HG03378 (cell line): ENCODE measurements around the gene MARCO.

ENCODE experiments used
- ATAC-seq: cut with Tn5 transposase; IDR thresholded peaks from one replicate; pipeline ENCODE4 v1.9.1; 2021; ENCODE audit warnings: mild to moderate bottlenecking, moderate library complexity; ENCODE audit not compliant: unreplicated experiment

Gene MARCO

GRCh38 chr2:118942031-118942430 lies at the start of gene MARCO:
TSS of gene MARCO (plus strand) at chr2:118942194. CDS start at chr2:118942301, 107 bp downstream.
- ATAC-seq: no peak

DNA sequence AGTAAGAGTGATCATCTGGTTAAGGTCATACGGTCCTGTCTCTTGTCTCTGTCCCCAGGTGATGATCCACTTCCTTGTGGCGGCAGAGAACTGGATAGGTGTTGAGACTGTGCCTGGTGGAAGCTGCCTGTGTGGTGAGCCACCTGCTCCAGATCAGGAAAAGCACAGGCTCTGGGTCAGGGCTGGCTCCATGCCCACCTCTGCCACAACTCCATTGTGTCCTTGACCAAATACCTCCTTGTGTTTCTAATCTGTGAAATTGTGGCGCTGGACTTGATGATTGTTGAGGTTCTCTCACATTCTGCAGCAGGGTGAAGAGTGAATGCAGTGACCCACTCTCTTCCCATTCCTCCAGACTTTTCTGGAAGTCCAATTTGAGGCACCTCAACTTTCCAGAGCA lies 48.9 kb upstream of the MARCO start:
- no peak for ATAC-seq

GRCh38 chr2:118902266-118903028 lies 39.5 kb upstream of the MARCO start:
- no peak for ATAC-seq

GRCh38 chr2:118903029-118903351 lies 39.0 kb upstream of the MARCO start:
- ATAC-seq: no peak

DNA sequence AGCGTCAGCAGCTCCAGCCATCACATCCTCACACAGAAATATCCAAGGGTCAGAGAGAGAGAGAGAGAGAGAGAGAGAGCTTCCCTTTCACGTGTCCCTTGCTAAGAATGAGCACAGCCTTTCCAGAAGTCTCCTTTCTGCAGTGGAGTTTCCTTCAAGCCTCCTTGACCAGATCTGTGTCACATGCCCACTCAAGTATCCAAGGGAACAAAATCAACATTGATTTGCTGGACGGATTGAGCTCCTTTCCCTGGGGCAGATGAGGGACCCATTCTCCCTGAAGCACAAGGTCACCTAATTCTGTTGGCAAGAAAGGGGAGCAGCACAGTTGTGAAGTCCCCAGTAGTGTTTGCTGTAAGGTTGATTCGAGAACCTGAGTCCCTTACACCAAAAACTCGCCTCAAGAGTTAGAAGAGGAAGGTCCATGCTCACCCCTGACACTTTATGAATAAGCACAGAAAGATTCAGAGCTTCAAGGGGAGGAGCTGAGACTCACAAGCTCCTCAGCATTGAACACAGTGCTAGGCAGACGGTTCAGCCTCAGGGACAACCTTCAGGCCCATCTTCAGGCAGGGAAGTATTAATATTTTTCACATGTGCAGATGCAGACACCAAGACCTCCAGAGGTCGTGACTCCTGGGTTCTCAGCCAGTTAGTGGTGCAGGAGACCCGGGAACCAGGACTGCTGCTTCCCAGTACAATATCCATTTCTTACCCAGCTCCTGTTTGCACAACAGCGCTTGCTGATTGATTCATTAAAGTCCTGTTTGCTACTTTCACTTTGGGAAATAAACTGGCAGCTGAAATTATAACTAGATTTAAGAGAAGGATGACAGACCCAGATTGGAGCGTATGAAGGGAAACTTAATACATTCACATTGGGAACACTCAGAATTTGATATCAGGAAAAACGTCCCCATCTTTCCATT lies 38.2 kb upstream of the MARCO start:
- no peak for ATAC-seq

DNA sequence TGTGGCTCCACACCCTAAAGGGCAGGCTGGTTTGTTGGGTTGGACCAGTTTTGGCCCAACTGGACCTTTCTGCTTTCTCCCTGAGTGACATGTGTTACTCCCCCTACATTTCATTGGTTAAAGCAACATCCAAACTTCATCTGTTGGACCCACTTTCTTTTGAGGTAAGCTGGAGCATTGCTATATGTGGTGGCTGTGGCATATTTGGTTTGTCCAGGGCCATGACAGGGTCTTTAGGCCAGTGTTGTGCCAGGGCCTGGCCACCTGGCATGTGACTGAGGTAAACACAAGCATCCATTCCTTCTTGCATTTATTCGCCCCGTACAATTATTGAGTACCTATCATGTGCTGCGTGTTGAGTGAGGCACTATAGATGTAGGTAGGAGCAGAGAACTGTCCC lies 36.8 kb upstream of the MARCO start:
- ATAC-seq: no peak

DNA sequence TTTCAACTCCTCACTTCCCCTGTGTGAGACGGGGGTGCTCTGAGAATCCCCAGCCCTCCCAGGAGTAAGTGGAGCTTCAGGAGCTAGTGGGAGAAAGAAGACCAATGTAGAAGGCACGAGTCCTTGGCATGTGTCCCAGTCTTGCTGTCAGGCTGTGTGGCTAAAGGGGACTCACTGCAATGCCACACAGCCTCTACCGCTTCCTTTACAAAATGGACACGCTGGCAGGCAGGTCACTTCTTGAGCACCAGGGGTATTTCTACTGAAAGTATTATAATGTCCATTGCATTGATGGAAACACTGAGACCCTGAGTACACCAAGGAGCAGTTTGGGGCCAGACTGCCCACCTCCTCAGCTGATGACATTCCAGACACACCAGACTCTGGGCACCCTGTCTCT lies 35.8 kb upstream of the MARCO start:
- no peak for ATAC-seq

DNA sequence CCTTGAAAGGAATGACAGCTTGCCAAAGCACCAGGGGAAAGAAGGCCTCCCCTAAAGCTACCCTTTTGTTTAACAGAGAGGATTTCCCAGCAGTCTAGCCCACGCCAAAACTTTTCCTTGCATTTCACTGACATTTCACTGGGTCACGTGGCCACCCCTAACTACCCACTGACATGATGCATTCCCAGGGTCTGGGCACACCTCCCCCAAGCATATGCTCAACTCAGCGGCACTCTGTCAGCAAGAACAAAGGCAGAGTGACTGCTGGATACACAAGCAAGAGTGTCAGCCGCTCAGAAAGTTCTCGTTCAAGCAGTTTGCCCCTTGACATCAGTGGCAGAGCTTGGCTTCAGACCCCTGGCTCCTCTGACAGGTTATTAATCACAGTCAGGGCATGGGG lies 34.2 kb upstream of the MARCO start:
- ATAC-seq: no peak

- no peak for ATAC-seq
Measured at GRCh38 chr2:118909191-118909590, 32.8 kb upstream of the MARCO start.

GRCh38 chr2:118911166-118911856 lies 30.7 kb upstream of the MARCO start:
- ATAC-seq: no peak

- no peak for ATAC-seq
Measured at GRCh38 chr2:118911936-118912335, 30.1 kb upstream of the MARCO start.

DNA sequence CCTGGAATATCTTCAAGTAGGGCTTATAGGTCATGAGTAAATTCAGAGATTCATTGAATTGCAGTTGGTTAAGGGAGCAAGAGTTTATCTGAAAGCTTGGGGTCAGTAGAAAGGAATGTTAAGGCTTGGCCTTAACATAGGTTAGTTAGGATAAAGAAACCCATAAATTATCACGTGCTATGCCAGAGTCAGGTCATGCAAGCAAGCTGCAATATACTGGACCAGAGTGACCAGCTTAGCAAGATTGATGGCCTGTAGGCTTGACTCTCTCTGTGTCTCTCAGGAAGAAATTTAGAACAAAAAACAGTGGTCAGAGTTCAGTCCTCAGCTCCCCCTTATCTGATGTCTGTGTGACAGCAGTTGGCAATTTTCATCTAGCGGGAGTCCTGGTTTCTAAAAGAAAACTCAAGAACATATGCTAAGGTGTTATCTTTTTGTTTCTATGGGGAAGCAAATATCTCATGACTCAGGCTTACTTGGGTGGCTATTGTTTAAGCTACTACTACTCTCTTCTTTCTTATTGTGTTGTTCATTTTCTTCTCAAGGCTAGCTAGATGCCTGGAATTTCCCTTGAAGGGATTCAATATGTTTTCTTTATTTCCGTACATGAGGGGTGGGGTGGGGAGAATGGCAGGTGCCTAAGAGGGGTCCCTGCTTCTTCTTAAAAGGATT lies 28.7 kb upstream of the MARCO start:
- ATAC-seq: no peak

- ATAC-seq: no peak
Measured at GRCh38 chr2:118913803-118914645, 28.0 kb upstream of the MARCO start.

DNA sequence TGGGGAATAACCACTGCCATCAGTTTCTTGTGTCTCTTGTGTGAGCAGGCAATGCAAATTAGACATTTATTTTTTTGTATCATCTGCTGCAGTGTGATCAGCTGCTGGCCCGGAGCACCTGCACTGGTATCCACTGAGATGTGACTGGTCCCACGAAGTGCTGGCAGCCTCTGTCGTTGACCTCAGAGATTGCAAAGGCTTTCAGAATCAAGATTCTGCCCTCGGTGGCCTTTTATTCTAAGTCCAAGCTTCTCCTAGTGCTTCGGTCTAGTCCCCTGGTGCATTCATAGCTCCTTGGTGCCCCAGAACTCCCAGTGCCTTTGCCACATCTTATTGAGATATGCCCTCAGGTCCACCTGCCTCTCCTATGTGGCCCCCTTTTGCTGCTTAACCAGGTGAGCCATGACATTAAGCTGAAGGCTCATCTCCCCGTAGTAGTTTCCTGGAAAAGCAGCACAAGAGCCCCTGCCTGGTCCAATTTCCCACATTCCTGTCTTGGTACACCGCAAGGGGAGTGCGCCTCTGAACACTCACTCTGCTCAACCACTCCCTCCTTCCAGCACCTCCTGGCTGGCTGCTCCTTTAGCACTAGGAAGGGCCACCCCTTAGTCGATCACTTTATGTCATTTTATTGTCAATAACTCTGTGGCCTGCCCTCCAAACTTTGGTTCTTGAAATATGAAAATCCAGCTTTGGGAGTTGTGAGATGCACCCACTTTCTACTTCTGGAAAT lies 27.1 kb upstream of the MARCO start:
- no peak for ATAC-seq

GRCh38 chr2:118918017-118918416 lies 24.0 kb upstream of the MARCO start:
- ATAC-seq: no peak

GRCh38 chr2:118921646-118922045 lies 20.3 kb upstream of the MARCO start:
- no peak for ATAC-seq

DNA sequence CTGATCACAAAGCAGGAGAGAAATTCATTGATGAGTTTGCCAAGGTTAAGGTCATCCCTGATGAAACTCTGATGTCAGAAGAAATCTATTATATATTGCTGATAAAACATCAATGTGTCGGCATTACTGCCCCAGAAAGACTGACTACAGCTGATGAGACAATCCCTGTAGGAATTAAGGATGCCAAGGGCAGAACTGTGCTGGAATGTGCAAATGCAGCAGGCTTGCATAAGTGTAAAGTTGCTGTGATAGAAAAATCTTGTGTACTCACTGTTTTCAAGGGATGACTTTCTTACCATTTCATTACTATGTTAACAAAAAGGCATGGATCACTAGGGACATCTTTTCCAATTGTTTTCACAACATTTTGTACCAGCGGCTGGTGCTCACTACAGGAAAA lies 19.7 kb upstream of the MARCO start:
- no peak for ATAC-seq

GRCh38 chr2:118923371-118923770 lies 18.6 kb upstream of the MARCO start:
- ATAC-seq: no peak

DNA sequence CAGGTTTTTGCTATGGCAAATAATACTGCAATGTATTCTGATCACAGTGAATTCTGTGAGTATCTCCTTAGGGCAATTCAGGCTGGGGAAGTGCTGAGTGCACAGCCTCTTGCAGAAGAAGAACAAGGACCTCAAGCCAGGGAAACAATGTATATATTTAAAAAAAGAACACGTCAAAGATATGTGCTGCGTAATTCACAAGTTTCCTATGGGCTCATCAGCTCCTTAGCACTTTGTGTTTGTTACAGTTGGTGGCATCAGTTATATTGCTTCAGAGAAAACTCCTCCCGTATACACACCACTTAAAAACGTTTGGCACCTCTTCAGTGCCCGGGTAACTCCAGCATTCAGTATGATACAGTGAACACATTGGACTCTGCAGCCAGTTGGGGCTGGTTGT lies 16.5 kb upstream of the MARCO start:
- ATAC-seq: no peak
